K562 (cell line): ENCODE measurements around the gene CHMP4B.

ENCODE experiments used
- MCM2 ChIP-seq: fragments of 450-650 bp; IDR thresholded peaks from 2 replicates; pipeline ENCODE4 v1.6.1; 2017; ENCODE audit warnings: low read depth, mild to moderate bottlenecking
- MYNN ChIP-seq, 2 experiments: sonication (generic); formaldehyde crosslinking in 1 of 2; IDR thresholded peaks; 2 replicates each; pipeline versions ENCODE4 v1.5.0 to v1.6.1; 2016 to 2020; ENCODE audit warnings: antibody characterized with exemption in 1 of 2, missing genetic modification reagents in 1 of 2
- NFXL1 ChIP-seq: fragments of 450-650 bp; formaldehyde crosslinking; IDR thresholded peaks from 2 replicates; pipeline ENCODE4 v1.4.0; 2021; ENCODE audit warnings: mild to moderate bottlenecking
- TF ChIP-seq, protein P1 (sequence below): sonication (generic); formaldehyde crosslinking; IDR thresholded peaks from 2 replicates; pipeline ENCODE4 v1.9.0; 2022; ENCODE audit warnings: mild to moderate bottlenecking, missing genetic modification reagents
- TF ChIP-seq, protein P2 (sequence below): sonication (generic); formaldehyde crosslinking; IDR thresholded peaks from 2 replicates; pipeline ENCODE4 v1.5.0; 2020; ENCODE audit warnings: missing genetic modification reagents
- TF ChIP-seq, protein P3 (sequence below), 2 experiments: IDR thresholded peaks; 2 replicates each; pipeline ENCODE4 v1.6.1; 2012; ENCODE audit warnings: improper control_type of control experiment in 2 of 2, low read depth in 2 of 2, low read length in 2 of 2, borderline replicate concordance in 1 of 2
- TF ChIP-seq, protein P4 (sequence below): fragments of 150-350 bp; conservative IDR thresholded peaks from 2 replicates; pipeline ENCODE4 v1.6.1; 2014; ENCODE audit warnings: low read length
- TF ChIP-seq, protein P5 (sequence below): fragments of 450-650 bp; formaldehyde crosslinking; IDR thresholded peaks from 2 replicates; pipeline ENCODE4 v1.4.0; 2020; ENCODE audit warnings: mild to moderate bottlenecking, moderate library complexity

DNA sequence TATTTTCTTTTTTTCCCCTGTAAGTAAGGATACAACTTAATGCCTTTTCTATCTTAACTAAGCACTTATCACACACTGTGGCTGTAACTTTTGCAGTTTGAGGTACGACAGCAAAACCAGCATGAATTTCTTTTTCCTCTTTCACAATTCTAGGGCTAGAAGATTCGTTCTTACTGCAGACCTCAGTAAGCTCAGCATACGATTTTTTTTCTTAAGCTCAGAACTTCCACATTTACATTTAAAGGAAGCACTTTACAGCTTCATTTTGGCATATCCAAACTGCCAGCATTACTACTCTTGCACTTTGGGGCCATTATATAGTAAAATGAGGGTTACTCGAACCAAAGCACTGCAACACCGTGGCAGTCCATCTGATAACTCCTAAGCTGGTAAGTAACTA is 889 bp upstream of the CHMP4B start:
- TF ChIP-seq MYNN (IDR thresholded peaks at IDR 0.05) (no peak), MYNN (CRISPR knock-in tag; IDR thresholded peaks at IDR 0.05) (no peak), NFXL1 (CRISPR knock-in tag) (no peak), MCM2 (no peak)
- TF ChIP-seq, protein P1, sequence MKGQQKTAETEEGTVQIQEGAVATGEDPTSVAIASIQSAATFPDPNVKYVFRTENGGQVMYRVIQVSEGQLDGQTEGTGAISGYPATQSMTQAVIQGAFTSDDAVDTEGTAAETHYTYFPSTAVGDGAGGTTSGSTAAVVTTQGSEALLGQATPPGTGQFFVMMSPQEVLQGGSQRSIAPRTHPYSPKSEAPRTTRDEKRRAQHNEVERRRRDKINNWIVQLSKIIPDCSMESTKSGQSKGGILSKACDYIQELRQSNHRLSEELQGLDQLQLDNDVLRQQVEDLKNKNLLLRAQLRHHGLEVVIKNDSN: no peak
- TF ChIP-seq, protein P2, sequence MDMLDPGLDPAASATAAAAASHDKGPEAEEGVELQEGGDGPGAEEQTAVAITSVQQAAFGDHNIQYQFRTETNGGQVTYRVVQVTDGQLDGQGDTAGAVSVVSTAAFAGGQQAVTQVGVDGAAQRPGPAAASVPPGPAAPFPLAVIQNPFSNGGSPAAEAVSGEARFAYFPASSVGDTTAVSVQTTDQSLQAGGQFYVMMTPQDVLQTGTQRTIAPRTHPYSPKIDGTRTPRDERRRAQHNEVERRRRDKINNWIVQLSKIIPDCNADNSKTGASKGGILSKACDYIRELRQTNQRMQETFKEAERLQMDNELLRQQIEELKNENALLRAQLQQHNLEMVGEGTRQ (CRISPR knock-in tag): no peak
- TF ChIP-seq, protein P3, sequence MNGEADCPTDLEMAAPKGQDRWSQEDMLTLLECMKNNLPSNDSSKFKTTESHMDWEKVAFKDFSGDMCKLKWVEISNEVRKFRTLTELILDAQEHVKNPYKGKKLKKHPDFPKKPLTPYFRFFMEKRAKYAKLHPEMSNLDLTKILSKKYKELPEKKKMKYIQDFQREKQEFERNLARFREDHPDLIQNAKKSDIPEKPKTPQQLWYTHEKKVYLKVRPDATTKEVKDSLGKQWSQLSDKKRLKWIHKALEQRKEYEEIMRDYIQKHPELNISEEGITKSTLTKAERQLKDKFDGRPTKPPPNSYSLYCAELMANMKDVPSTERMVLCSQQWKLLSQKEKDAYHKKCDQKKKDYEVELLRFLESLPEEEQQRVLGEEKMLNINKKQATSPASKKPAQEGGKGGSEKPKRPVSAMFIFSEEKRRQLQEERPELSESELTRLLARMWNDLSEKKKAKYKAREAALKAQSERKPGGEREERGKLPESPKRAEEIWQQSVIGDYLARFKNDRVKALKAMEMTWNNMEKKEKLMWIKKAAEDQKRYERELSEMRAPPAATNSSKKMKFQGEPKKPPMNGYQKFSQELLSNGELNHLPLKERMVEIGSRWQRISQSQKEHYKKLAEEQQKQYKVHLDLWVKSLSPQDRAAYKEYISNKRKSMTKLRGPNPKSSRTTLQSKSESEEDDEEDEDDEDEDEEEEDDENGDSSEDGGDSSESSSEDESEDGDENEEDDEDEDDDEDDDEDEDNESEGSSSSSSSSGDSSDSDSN (IDR thresholded peaks at IDR 0.05; ENCODE audit: borderline replicate concordance in 1 of 2, low read depth in 2 of 2, low read length in 2 of 2): no peak
- TF ChIP-seq, protein P4, sequence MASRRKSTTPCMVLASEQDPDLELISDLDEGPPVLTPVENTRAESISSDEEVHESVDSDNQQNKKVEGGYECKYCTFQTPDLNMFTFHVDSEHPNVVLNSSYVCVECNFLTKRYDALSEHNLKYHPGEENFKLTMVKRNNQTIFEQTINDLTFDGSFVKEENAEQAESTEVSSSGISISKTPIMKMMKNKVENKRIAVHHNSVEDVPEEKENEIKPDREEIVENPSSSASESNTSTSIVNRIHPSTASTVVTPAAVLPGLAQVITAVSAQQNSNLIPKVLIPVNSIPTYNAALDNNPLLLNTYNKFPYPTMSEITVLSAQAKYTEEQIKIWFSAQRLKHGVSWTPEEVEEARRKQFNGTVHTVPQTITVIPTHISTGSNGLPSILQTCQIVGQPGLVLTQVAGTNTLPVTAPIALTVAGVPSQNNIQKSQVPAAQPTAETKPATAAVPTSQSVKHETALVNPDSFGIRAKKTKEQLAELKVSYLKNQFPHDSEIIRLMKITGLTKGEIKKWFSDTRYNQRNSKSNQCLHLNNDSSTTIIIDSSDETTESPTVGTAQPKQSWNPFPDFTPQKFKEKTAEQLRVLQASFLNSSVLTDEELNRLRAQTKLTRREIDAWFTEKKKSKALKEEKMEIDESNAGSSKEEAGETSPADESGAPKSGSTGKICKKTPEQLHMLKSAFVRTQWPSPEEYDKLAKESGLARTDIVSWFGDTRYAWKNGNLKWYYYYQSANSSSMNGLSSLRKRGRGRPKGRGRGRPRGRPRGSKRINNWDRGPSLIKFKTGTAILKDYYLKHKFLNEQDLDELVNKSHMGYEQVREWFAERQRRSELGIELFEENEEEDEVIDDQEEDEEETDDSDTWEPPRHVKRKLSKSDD: no peak
- TF ChIP-seq, protein P5, sequence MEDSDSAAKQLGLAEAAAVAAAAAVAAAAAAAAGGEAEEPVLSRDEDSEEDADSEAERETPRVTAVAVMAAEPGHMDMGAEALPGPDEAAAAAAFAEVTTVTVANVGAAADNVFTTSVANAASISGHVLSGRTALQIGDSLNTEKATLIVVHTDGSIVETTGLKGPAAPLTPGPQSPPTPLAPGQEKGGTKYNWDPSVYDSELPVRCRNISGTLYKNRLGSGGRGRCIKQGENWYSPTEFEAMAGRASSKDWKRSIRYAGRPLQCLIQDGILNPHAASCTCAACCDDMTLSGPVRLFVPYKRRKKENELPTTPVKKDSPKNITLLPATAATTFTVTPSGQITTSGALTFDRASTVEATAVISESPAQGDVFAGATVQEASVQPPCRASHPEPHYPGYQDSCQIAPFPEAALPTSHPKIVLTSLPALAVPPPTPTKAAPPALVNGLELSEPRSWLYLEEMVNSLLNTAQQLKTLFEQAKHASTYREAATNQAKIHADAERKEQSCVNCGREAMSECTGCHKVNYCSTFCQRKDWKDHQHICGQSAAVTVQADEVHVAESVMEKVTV (CRISPR knock-in tag): no peak
